CD4-positive, alpha-beta T cell treated with Interleukin-15 for 4 hours (primary cell): ENCODE results near the gene CLPSL2.
"Not testable (repeated sequence)": the region's sequence is repeated elsewhere in the genome, so short reads cannot be mapped to it uniquely, and the experiment has no call there.

ENCODE experiments used
- DNase-seq: peaks from one replicate; pipeline ENCODE4 v3.0.0-alpha.2; 2020; ENCODE audit warnings: low spot score

CLPSL2 gene

GRCh38 chr6:35776364-35777215 is at the start of gene CLPSL2:
CLPSL2 (plus strand) TSS chr6:35776598; CDS start chr6:35776619, 21 bp downstream.
- no peak for DNase-seq

GRCh38 chr6:35727231-35727934 is 49.0 kb upstream of the CLPSL2 start:
- no peak for DNase-seq

- peak; percentile 90 for DNase-seq
Measured at GRCh38 chr6:35727935-35728682, 48.3 kb upstream of the CLPSL2 start.

GRCh38 chr6:35728683-35729678 is 47.4 kb upstream of the CLPSL2 start:
- no peak for DNase-seq

GRCh38 chr6:35729722-35730121 is 46.7 kb upstream of the CLPSL2 start:
- DNase-seq: no peak

- DNase-seq: no peak
Measured at GRCh38 chr6:35730745-35731413, 45.5 kb upstream of the CLPSL2 start.

GRCh38 chr6:35731414-35731735 is 45.0 kb upstream of the CLPSL2 start:
- peak; percentile 86 for DNase-seq

- DNase-seq: peak; percentile 90
Measured at GRCh38 chr6:35731736-35732532, 44.5 kb upstream of the CLPSL2 start.

GRCh38 chr6:35733633-35734032 is 42.8 kb upstream of the CLPSL2 start:
- DNase-seq: no peak

GRCh38 chr6:35734319-35734718 is 42.1 kb upstream of the CLPSL2 start:
- DNase-seq: not testable (repeated sequence)

- no peak for DNase-seq
Measured at GRCh38 chr6:35735452-35735851, 40.9 kb upstream of the CLPSL2 start.

- DNase-seq: peak; percentile 90
Measured at GRCh38 chr6:35736253-35736894, 40.0 kb upstream of the CLPSL2 start.

- no peak for DNase-seq
Measured at GRCh38 chr6:35736982-35737412, 39.4 kb upstream of the CLPSL2 start, which contains the start of gene ARMC12. ARMC12 (plus strand) TSS chr6:35737032; CDS start chr6:35737109, 77 bp downstream.

- peak; percentile 75 for DNase-seq
Measured at GRCh38 chr6:35737413-35738211, 38.8 kb upstream of the CLPSL2 start.

- DNase-seq: no peak
Measured at GRCh38 chr6:35739645-35740524, 36.5 kb upstream of the CLPSL2 start.

GRCh38 chr6:35742842-35743241 is 33.6 kb upstream of the CLPSL2 start:
- no peak for DNase-seq

- DNase-seq: no peak
Measured at GRCh38 chr6:35745509-35745908, 30.9 kb upstream of the CLPSL2 start.
